HG03066 (cell line): ENCODE measurements around the gene TMEM63B.
"Not testable (repeated sequence)": the region's sequence is repeated elsewhere in the genome, so short reads cannot be mapped to it uniquely, and the experiment has no call there.

Source experiments
- ATAC-seq: cut with Tn5 transposase; IDR thresholded peaks from one replicate; pipeline ENCODE4 v1.9.1; 2021; ENCODE audit warnings: low read depth; ENCODE audit not compliant: unreplicated experiment

The TMEM63B gene

DNA sequence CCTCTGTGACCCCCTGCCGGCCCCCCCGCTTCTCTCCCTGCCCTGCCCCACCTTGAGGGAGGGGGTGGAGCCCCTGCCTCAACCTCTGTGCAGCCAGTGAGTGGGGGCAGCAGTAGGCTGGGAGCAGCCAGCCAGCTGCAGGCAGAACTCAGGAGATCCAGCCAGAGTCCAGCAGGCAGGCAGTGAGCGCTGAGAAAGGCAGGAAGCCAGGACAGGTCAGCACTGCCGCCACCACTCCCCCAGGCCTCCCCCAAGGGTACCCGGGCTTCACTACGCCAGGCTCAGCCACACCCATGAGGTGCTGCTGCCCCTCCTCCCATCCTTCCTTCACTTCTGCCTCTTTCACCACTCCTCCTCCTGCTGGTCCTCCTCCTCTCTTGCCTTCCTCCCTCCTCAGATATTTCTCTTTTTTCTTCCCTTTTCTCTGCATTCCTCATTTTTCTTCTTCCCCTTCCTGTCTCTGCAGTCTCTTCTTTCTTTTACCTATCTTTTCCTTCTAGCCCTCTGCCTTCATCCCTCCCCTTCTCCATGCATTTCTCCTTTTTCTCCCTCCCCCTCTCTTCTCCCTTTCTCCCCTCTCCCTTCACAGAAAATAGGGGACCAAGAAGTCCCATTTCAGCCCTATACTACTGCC is 11.5 kb downstream of the TMEM63B start:
- no peak for ATAC-seq

DNA sequence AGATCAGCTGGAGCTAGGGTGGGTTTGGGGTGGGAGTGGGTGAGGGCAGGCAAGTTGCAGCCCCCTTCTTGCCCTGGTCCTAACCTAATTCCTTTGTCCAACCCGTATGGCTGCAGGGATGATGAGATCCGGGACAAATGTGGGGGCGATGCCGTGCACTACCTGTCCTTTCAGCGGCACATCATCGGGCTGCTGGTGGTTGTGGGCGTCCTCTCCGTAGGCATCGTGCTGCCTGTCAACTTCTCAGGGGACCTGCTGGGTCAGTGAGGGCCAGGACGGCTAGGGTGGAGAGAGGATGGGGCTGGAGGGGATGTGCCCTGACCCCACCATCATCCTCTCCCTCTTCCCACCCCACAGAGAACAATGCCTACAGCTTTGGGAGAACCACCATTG is 12.0 kb downstream of the TMEM63B start:
- no peak for ATAC-seq

DNA sequence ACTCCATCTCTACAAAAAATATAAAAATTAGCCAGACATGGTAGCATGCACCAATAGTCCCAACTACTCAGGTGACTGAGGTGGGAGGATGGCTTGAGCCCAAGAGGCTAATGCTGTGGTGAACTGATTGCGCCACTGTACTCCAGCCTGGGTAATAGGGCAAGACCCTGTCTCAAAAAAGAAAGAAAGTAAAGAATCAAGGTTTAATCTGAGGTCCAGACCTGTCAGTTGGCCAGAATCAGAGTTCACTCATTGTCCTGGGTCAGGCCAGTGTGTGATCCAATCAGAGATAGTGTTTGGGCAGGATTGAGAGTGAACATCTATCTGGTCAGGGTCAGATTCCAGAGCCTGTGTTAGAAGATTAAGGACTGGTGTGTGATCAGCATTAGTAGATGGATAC is 15.5 kb downstream of the TMEM63B start:
- no peak for ATAC-seq

DNA sequence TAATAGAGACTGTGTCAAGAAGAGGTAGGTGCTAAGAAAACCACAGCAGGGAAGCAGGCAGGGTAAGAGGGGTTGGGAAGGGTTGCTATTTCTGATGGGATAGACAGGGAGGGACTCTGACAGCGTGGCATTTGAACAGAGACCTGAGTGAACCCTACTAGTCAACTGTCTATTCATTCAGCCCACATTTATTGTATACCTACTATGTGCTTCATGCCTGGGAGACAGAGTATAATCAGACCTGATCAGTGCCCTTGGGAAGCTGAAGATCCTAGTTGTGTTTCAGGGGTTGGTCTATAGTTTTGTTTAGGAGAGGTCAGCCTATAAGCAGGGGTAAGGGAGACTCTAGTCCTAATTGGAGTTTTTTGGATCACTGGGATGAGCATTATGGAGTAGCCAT is 16.4 kb downstream of the TMEM63B start:
- no peak for ATAC-seq

DNA sequence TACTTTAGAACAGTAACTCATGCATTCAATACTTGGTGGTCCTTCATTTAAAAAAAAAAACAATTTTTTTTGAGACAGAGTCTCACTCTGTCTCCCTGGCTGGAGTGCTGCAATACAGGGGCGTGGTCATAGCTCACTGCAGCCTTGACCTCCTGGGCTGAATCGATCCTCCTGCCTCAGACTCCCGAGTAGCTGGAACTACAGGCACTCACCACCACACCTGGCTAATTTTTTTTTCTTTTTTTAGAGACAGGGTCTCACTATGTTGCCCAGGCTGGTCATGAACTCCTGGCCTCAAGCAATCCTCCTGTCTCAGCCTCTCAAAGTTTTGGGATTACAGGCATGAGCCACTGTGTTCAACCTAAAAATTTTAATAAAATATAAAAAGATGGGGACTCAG is 17.2 kb downstream of the TMEM63B start:
- not testable (repeated sequence) for ATAC-seq

DNA sequence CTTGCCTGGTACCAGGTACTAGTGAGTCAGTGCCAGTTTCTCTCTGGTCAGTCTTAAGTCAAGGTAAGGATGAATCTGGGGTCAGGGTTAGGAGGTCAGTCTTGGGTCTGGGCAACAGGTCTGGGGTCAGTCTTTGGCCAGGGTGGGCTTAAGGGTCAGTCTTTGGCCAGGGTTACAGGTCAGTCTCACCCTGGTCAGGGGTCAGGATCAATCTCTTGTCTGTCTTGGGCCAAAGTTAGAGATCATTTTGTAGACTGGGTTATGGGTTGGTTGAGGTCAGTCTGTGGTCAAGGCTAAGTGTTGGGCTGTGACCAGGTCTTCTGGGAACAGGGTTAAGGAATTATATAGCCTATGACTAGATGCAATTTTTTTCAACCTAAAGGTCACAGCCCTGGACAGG is 18.5 kb downstream of the TMEM63B start:
- ATAC-seq = no peak

DNA sequence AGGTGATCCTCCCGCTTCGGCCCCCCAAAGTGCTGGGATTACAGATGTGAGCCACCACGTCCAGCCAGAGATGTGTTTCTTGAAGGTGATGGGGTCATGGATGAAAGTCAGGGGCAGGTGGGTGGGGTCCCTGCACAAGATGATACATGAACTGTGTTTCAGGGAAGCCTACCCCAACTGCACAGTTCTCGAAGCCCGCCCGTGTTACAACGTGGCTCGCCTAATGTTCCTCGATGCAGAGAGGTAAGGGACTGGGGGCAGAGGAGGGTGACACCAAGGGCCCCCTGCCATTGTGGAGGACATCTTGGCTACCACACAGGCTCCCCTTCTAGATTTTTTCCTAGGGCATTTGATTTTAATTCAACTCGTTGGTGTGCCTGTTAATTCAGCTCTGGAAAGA is 19.3 kb downstream of the TMEM63B start:
- ATAC-seq = no peak

DNA sequence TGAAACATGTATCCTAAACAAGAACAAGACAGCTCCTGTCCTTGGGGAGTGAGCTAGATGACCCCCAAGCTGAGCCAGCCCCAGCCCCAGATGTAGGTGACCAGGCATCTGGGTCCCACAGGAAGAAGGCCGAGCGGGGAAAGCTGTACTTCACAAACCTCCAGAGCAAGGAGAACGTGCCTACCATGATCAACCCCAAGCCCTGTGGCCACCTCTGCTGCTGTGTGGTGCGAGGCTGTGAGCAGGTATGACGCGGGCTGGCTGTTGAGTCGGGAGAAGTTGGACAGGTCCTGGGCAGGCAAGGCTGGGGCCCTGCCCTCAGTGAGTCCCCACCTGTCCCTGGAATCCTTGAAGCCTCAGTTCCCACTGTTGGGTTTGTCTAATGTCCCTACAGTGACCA is 19.9 kb downstream of the TMEM63B start:
- ATAC-seq = no peak

DNA sequence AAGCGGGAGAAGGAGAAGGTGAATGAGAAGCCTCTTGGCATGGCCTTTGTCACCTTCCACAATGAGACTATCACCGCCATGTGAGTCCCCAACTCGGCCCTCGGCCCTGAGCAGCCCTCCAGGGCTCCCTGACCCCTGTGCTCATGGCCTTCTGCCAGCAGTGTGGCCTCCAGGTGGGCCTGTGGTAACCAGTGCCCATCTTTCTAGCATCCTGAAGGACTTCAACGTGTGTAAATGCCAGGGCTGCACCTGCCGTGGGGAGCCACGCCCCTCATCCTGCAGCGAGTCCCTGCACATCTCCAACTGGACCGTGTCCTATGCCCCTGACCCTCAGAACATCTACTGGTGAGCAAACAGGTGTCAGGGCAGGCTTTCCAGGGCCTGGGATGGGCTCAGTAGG is 21.0 kb downstream of the TMEM63B start:
- no peak for ATAC-seq

DNA sequence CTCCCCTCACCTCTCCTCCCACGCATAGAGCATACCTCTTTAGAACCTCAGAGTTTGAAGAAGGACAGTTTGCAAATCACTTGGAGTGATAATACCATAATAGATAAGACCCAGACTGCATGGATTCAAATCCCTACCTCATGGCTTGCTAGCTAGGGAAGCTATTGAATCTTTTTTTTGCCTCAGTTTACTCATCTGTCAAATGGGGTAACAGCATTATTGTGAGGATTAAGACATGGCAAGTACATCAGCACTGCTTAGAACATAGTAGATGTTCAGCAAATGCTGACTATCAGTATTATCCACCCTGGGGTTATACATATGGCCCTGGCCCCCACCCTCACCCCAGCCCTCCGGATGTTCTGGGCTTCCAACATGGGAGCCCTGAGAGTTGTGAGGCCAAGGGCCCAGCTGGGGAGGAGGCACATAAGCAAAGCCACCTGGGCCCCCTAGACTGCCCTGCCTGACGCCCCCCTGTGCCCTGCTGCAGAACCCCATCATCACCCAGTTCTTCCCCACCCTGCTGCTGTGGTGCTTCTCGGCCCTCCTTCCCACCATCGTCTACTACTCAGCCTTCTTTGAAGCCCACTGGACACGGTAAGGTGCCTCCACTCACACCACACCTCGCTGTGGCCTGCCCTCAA is 22.1 kb downstream of the TMEM63B start:
- ATAC-seq = no peak

DNA sequence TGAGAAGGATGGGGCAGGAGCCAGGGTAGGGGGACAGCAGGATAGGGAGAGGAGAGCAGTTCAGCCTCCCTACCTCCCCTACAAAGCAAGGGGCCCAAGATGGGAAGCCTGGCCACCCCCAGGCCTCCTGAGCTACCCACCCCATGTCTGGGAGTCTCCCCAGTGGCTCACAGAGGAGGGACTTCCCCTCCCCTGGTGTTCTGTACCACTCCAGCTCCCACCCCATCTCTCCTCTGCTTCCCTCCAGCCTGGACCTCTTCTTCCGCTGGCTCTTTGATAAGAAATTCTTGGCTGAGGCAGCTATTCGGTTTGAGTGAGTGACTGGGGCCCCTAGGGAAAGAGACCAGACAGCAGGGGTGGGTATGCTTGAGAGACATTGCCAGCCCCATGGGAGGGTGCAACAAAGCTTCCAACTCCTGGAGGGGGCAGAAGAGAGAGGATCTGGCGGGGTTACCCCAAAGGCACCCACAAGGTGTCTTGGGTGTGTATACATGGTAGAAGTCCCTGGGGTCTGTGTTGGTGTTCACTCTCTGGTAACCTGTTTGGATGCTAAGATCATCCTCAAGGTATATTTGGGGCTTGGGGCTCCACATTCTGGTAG is 23.1 kb downstream of the TMEM63B start:
- no peak for ATAC-seq

DNA sequence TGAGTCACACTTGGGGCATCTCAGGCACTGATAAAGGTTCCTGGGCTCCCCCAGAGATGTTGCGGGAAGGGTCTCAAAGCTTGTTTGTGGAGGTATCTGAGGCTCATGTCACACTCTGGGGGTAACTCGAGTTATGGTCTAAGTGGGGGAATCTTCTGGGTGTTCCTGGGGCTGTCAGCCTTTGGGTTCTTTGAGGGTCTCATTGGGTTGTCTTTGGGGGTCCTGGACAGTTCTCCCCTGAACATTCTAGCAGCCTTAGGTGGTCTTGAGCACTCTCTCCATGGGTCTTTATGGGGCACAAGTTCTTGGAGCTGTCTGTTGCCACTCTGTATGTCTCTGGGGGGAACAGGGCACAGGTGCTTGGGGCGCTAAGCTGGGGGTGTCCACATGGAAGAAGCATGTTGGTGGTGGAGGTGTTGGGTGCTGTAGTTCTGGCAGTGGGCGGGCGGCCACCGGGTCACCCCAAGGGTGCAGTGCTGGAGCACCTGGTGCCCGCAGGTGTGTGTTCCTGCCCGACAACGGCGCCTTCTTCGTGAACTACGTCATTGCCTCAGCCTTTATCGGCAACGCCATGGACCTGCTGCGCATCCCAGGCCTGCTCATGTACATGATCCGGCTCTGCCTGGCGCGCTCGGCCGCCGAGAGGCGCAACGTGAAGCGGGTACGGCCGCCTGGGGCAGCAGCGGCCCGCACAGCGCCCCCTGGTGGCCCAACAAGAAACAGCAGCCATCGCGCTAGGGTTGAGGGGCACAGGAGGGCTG is 24.2 kb downstream of the TMEM63B start:
- no peak for ATAC-seq

DNA sequence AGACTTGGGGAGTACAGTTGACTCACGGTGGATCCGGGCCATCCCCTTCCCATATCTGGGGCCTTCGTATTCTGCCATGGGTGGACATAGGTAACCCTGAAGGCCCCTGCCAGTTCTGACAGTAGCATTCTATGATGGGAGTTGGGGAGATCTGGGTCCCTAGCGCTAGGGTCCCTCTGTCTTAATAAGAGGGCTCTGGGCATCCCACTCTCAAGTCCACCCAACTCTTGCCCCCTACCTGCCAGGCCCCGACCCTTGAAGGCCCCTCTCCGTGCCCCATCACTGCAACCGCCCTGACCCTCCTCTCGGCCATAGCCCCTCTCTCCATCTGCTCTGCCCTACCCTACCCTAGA is 24.7 kb downstream of the TMEM63B start:
- no peak for ATAC-seq

DNA sequence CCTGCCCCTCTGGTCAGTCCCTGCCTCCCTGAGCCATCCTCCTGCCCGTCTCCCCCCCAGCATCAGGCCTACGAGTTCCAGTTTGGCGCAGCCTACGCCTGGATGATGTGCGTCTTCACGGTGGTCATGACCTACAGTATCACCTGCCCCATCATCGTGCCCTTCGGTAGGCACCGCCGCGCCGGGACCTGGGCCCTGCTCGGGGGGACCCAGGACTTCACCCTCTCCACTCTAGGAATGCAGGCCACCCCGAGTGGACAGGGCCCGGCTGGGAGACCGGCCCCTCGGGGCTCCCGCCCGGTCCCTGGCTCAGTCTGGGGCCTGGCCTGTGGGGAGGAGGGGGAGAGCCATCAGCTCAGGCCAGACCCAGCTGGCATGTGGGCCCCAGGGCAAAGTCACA is 25.2 kb downstream of the TMEM63B start:
- ATAC-seq = no peak

DNA sequence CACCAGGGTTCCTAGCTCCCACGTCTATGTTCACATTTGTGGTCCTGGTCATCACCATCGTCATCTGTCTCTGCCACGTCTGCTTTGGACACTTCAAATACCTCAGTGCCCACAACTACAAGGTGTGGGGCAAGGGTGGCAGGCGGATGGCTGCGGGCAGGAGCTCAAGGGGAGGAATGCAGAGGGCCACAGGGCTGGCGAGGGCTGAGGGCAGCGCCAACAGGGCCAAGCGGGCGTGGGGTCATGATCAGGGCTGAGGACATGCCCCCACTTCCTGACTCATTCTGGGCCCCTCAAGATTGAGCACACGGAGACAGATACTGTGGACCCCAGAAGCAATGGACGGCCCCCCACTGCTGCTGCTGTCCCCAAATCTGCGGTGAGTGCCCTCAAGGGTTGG is 26.7 kb downstream of the TMEM63B start:
- no peak for ATAC-seq

DNA sequence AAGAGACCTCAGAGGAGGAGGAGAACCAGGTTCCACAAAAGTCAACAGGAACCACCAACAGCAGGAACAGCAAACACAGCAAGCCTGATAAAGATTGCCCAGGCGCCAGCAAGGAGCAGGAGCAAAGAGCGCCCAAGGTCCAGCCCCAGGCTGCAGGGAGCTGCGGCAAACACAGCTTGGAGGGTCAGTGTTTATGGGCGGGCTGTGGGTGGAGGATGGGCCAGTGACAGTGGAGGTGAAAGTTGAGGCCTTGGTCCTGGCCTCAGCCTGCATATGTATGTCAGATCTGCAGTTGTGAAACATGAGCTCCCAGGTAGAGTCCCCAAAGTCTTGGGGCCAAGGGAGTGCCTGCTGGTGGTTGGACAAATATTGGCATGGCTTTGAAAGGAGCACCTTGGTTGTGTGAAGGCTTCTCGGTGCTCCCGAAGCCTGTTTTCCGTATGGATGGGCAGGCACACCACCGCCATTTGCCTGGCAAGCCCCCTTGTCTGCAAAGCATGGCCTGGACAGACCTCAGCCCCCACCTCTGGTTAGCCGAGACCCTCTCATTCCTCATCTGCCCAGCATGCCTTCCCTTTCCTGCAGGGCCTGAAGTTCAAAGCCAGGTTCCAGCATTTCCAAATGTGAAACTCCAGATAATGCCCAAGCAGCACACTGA is 29.3 kb downstream of the TMEM63B start:
- no peak for ATAC-seq

DNA sequence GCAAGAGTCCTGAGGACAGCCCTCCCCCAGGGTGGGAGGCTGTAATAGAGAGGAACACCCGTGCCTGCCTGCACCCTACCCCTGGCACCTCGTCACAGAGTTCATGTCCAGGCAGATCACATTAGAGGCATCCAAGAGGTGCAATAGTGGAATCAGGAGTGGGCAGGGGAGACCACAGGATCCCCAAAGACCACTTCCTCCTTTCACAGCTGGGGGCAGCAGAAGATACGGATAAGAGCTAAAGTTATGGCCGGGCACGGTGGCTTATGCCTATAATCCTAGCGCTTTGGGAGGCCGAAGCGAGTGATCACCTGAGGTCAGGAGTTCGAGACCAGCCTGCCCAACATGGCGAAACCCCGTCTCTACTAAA is 29.8 kb downstream of the TMEM63B start:
- no peak for ATAC-seq

DNA sequence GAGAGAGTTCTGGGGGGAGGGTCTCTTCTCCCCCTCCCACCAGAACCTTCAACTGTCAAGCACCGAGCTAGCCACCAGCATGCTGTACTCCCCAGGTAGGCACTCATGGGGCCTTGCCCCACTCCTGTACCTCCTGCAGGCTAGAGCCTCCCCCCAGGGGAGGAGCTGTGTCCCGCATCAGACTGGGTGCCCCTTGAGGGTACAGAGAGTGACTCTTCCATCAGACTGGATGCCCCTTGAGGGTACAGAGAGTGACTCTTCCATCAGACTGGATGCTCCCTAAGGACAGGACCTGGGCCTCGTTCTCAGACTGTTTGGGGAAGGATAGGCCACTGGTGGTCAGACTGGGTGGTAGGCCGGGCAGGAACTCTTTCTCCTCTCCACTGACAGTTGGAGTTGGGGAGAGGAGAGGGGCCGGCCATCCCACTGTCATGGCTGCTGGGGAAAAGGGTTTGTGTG is 31.4 kb downstream of the TMEM63B start, which contains the start of gene CAPN11:
TSS of gene CAPN11 (plus strand) at position 51 of the 459 bp plus-strand sequence. CDS start at position 80, 29 bp downstream.
- ATAC-seq = no peak

DNA sequence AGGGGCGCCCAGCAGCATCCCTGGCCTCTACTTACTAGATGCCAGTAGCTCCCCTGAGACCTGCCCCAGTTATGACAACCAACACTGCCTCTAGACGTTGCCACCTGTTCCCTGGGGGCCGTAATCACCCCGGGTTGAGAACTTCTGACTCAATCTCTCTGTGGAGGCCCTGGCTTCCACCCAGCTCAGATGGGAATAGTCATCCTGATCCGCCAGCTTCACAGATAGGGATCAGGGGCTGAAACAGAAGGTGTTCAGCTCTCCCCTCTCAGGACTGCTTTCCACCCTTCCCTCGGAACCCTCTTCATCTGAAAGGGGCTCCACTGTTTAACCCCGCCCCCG is 34.6 kb downstream of the TMEM63B start:
- ATAC-seq = no peak

DNA sequence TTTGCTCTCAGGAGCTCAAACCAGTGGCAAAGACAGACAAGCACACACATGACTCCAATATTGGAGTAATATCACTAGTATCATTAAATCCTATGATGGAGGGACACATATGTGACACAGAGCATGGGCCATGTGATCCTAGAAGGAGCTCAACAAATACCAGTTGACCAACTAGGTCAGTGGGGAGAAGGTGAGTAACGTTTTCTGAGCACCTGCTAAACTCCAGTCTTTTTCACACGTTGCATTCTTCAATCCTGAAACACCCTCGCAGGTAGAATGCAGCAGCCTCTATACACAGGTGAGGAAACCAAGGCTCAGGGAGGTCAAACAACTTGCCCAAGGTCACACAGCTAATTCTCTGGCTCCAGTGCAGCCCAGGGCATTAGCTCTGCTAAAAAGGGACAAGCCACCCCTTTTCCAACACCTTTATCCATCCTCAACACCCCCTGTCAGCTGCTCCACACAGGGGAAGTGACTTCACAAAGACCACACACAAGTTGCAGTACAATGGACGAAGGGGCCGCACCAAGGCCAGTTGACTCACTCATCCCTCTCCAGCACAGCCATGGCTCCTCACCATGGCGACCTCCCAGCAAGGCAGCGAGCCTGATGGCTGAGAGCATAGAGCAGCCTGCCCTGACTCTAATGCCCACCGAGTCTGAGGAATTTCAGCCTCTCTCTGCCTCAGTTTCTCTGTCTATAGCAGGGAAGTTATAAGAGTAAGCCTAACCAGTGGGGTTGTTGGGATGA is 35.7 kb downstream of the TMEM63B start:
- no peak for ATAC-seq
